ENCODE measurements around the gene PTPN14. TPM values are rescaled to one million over a fixed set of nuclear protein-coding genes. Genes with fewer than 3 reads are reported as not detected.

Gene PTPN14
- total and polyA plus RNA-seq, 2 experiments from 2014 or later = 18.7 to 70.2 TPM

DNA sequence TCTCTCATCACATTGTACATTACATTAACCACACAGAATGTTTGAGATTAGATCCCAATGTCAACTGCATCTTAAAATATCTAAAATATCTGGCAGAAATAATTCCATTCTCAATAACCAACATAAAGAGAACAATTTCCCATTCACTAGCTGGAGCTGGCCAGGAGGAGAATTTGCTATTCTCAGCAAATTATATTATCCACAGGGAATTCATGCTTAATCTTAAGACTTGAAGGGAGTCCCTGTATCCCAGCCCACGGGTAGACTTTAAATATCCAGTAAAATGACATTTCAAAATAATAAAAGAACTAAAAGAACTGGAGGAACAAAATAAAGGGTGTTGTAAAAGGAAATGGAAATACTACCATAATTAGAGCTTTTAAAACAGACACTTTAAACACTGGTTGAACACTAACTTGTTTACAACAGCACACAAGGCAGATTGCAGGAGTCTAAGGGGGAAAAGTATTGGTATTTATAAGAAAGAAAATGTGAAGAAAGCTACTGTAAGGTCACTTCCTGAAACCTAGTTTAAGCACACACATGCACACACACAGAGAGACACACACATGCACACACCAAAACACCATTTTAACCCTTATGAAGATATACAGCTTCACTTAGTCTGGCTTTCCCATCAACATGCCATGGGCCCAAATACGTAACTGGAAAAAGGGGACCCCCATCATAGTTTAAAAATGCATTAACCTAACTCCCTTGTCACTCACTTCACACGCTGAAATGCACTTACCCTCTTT lies 107.0 kb downstream of the PTPN14 start:
- no peaks in the 10 kb centered on the region for H3K9me3 Mint-ChIP-seq
- no peaks in the 10 kb centered on the region for H4K20me1 ChIP-seq (replicated peaks; ENCODE audit: insufficient read depth)
- H3K4me3 ChIP-seq = no peak overlapping the region
- H3K9me2 ChIP-seq (ENCODE audit: insufficient read depth) = no peaks in the 10 kb centered on the region
- no peaks in the 10 kb centered on the region for H3K36me3 ChIP-seq (ENCODE audit: insufficient read depth)
- peaks cover 89% of the 10 kb centered on the region for H3K4me1 Mint-ChIP-seq
- no peak overlapping the region for H2AFZ ChIP-seq
- DNase-seq (ENCODE audit: low spot score) = no peak
- H3F3A ChIP-seq (replicated peaks; ENCODE audit: low read depth) = 0 out of 2 replicates have a peak, but pooled peaks cover 2% of the 10 kb centered on the region
- TF ChIP-seq, protein P1, sequence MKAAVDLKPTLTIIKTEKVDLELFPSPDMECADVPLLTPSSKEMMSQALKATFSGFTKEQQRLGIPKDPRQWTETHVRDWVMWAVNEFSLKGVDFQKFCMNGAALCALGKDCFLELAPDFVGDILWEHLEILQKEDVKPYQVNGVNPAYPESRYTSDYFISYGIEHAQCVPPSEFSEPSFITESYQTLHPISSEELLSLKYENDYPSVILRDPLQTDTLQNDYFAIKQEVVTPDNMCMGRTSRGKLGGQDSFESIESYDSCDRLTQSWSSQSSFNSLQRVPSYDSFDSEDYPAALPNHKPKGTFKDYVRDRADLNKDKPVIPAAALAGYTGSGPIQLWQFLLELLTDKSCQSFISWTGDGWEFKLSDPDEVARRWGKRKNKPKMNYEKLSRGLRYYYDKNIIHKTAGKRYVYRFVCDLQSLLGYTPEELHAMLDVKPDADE (IDR thresholded peaks at IDR 0.05) = no peak
- TF ChIP-seq JUNB (IDR thresholded peaks at IDR 0.05; ENCODE audit: unreplicated experiment) = no peak
- TF ChIP-seq STAT1 (IDR thresholded peaks at IDR 0.05; ENCODE audit: unreplicated experiment) = no peak
- ATAC-seq = no peak
- peak overlapping the region; percentile 29 for H3K27ac Mint-ChIP-seq
- H3K27me3 ChIP-seq (ENCODE audit: insufficient read depth) = no peaks in the 10 kb centered on the region
- no peak overlapping the region for H3K4me3 Mint-ChIP-seq
- peaks cover 57% of the 10 kb centered on the region for H3K4me1 ChIP-seq (ENCODE audit: insufficient read depth)
- no peak overlapping the region for H3K27ac ChIP-seq (ENCODE audit: low read depth)
- peaks cover 33% of the 10 kb centered on the region for H3K79me2 ChIP-seq (replicated peaks; ENCODE audit: insufficient read depth)
- H3K36me3 Mint-ChIP-seq (ENCODE audit: low read depth) = peaks cover 3% of the 10 kb centered on the region; the same call in 2 of the 3 replicates
- H3K4me2 ChIP-seq = no peak overlapping the region
- peaks cover 12% of the 10 kb centered on the region for H3K27me3 Mint-ChIP-seq (ENCODE audit: insufficient read depth, low read depth, poor library complexity)

DNA sequence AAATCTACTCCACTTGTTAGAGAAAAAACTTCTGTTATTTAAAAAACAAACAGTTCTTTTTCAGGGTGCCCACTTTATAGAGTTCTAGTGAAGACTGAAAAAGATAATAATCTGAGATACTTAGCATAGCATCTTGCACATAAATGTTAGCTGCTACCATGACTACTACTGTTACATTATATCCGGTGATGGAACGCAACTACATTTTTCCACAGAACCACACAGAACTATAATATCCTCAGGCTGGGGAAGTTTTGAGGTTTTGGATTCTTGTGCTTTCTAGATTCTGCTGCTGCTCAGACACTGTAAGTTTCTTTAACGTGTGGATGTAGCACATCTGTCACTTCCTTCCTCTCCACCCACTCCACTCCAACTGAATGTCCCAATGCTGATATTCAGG lies 110.3 kb downstream of the PTPN14 start:
- peaks cover 47% of the 10 kb centered on the region for H3K79me2 ChIP-seq (replicated peaks; ENCODE audit: insufficient read depth)
- H4K20me1 ChIP-seq (replicated peaks; ENCODE audit: insufficient read depth) = no peaks in the 10 kb centered on the region
- H2AFZ ChIP-seq = no peak overlapping the region
- H3K4me1 ChIP-seq (ENCODE audit: insufficient read depth) = peaks cover 60% of the 10 kb centered on the region
- DNase-seq (ENCODE audit: low spot score) = no peak
- H3F3A ChIP-seq (replicated peaks; ENCODE audit: low read depth) = no peaks in the 10 kb centered on the region
- Mint-ChIP-seq H3K27me3 (ENCODE audit: insufficient read depth, low read depth, poor library complexity) (no peaks in the 10 kb centered on the region), H3K36me3 (ENCODE audit: low read depth) (peaks cover under 1% of the 10 kb centered on the region; the same call in 1 of the 3 replicates), H3K27ac (peak overlapping the region; percentile 93), H3K4me3 (peak overlapping the region; percentile 20; the same call in 1 of the 3 replicates), H3K4me1 (peaks cover 76% of the 10 kb centered on the region), H3K9me3 (0 out of 3 replicates have a peak, but pooled peaks cover under 1% of the 10 kb centered on the region)
- H3K9me2 ChIP-seq (ENCODE audit: insufficient read depth) = no peaks in the 10 kb centered on the region
- H3K36me3 ChIP-seq (ENCODE audit: insufficient read depth) = no peaks in the 10 kb centered on the region
- no peaks in the 10 kb centered on the region for H3K27me3 ChIP-seq (ENCODE audit: insufficient read depth)
- peak overlapping the region; percentile 94 for H3K27ac ChIP-seq (ENCODE audit: low read depth)
- no peak for ATAC-seq
- no peak overlapping the region for H3K4me3 ChIP-seq
- H3K4me2 ChIP-seq = peak overlapping the region; percentile 12
- TF ChIP-seq, protein P2, sequence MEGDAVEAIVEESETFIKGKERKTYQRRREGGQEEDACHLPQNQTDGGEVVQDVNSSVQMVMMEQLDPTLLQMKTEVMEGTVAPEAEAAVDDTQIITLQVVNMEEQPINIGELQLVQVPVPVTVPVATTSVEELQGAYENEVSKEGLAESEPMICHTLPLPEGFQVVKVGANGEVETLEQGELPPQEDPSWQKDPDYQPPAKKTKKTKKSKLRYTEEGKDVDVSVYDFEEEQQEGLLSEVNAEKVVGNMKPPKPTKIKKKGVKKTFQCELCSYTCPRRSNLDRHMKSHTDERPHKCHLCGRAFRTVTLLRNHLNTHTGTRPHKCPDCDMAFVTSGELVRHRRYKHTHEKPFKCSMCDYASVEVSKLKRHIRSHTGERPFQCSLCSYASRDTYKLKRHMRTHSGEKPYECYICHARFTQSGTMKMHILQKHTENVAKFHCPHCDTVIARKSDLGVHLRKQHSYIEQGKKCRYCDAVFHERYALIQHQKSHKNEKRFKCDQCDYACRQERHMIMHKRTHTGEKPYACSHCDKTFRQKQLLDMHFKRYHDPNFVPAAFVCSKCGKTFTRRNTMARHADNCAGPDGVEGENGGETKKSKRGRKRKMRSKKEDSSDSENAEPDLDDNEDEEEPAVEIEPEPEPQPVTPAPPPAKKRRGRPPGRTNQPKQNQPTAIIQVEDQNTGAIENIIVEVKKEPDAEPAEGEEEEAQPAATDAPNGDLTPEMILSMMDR (conservative IDR thresholded peaks at IDR 0.05; ENCODE audit: low read depth in 2 of 2) = no peak
- TF ChIP-seq EZH2 (IDR thresholded peaks at IDR 0.05; ENCODE audit: low read depth, unreplicated experiment) (no peak), NANOG (IDR thresholded peaks at IDR 0.05; ENCODE audit: borderline replicate concordance) (no peak), ZNF331 (CRISPR knock-in tag; IDR thresholded peaks at IDR 0.05; ENCODE audit: low read depth) (no peak)
- TF ChIP-seq, protein P3, sequence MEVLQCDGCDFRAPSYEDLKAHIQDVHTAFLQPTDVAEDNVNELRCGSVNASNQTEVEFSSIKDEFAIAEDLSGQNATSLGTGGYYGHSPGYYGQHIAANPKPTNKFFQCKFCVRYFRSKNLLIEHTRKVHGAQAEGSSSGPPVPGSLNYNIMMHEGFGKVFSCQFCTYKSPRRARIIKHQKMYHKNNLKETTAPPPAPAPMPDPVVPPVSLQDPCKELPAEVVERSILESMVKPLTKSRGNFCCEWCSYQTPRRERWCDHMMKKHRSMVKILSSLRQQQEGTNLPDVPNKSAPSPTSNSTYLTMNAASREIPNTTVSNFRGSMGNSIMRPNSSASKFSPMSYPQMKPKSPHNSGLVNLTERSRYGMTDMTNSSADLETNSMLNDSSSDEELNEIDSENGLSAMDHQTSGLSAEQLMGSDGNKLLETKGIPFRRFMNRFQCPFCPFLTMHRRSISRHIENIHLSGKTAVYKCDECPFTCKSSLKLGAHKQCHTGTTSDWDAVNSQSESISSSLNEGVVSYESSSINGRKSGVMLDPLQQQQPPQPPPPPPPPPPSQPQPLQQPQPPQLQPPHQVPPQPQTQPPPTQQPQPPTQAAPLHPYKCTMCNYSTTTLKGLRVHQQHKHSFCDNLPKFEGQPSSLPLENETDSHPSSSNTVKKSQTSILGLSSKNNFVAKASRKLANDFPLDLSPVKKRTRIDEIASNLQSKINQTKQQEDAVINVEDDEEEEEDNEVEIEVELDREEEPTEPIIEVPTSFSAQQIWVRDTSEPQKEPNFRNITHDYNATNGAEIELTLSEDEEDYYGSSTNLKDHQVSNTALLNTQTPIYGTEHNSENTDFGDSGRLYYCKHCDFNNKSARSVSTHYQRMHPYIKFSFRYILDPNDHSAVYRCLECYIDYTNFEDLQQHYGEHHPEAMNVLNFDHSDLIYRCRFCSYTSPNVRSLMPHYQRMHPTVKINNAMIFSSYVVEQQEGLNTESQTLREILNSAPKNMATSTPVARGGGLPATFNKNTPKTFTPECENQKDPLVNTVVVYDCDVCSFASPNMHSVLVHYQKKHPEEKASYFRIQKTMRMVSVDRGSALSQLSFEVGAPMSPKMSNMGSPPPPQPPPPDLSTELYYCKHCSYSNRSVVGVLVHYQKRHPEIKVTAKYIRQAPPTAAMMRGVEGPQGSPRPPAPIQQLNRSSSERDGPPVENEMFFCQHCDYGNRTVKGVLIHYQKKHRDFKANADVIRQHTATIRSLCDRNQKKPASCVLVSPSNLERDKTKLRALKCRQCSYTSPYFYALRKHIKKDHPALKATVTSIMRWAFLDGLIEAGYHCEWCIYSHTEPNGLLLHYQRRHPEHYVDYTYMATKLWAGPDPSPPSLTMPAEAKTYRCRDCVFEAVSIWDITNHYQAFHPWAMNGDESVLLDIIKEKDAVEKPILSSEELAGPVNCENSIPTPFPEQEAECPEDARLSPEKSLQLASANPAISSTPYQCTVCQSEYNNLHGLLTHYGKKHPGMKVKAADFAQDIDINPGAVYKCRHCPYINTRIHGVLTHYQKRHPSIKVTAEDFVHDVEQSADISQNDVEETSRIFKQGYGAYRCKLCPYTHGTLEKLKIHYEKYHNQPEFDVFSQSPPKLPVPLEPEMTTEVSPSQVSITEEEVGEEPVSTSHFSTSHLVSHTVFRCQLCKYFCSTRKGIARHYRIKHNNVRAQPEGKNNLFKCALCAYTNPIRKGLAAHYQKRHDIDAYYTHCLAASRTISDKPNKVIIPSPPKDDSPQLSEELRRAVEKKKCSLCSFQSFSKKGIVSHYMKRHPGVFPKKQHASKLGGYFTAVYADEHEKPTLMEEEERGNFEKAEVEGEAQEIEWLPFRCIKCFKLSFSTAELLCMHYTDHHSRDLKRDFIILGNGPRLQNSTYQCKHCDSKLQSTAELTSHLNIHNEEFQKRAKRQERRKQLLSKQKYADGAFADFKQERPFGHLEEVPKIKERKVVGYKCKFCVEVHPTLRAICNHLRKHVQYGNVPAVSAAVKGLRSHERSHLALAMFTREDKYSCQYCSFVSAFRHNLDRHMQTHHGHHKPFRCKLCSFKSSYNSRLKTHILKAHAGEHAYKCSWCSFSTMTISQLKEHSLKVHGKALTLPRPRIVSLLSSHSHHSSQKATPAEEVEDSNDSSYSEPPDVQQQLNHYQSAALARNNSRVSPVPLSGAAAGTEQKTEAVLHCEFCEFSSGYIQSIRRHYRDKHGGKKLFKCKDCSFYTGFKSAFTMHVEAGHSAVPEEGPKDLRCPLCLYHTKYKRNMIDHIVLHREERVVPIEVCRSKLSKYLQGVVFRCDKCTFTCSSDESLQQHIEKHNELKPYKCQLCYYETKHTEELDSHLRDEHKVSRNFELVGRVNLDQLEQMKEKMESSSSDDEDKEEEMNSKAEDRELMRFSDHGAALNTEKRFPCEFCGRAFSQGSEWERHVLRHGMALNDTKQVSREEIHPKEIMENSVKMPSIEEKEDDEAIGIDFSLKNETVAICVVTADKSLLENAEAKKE (CRISPR knock-in tag; IDR thresholded peaks at IDR 0.05) = no peak

Measured in GM23338 (cell line).